ENCODE measurements around the gene ADA. TPM values are rescaled to one million over a fixed set of nuclear protein-coding genes. Genes with fewer than 3 reads are reported as not detected.

ADA gene
- total RNA-seq, 1 experiment from 2014 or later, result 5.1 TPM

- intact Hi-C loops (cut with micrococcal nuclease), result no loop called here
- Mint-ChIP-seq H3K9me3 (ENCODE audit: unreplicated experiment) (no peaks in the 10 kb centered on the region), H3K4me3 (ENCODE audit: unreplicated experiment) (no peak overlapping the region), H3K4me1 (ENCODE audit: insufficient read depth, unreplicated experiment) (peaks cover 8% of the 10 kb centered on the region), H3K27ac (ENCODE audit: low read depth, unreplicated experiment) (no peak overlapping the region), H3K27me3 (ENCODE audit: insufficient read depth, unreplicated experiment) (no peaks in the 10 kb centered on the region), H3K36me3 (ENCODE audit: insufficient read depth, unreplicated experiment) (no peaks in the 10 kb centered on the region)
- CTCF ChIA-PET, result interaction anchor here (0.6 to 1.8 kb wide), 5 partner anchors 17 to 201 kb away, joined by 3 to 9 read pairs (median 3); no protein-coding TSS in a partner anchor
- no peak for TF ChIP-seq CTCF (IDR thresholded peaks at IDR 0.05; ENCODE audit: unreplicated experiment)
- BruUV-seq (replicated peaks), result no TSS peak
- POLR2A ChIA-PET, result interaction anchor here (0.8 to 2.6 kb wide), 4 partner anchors 13 to 63 kb away, joined by 3 to 6 read pairs (median 3); partner anchors contain the start of gene ADA
- no peak for DNase-seq (ENCODE audit: unreplicated experiment)
Observed at GRCh38 chr20:44666066-44666465, 14.6 kb upstream of the ADA start.

GRCh38 chr20:44664131-44664530, 12.6 kb upstream of the ADA start:
- CTCF ChIA-PET, result interaction anchor here (1.0 to 1.8 kb wide), 4 partner anchors 19 to 203 kb away, joined by 3 to 8 read pairs (median 4); partner anchors contain the start of gene CCN5
- DNase-seq (ENCODE audit: unreplicated experiment), result no peak
- intact Hi-C loops (cut with micrococcal nuclease), result no loop called here
- no peak for TF ChIP-seq CTCF (IDR thresholded peaks at IDR 0.05; ENCODE audit: unreplicated experiment)
- peaks cover 6% of the 10 kb centered on the region for H3K36me3 Mint-ChIP-seq (ENCODE audit: insufficient read depth, unreplicated experiment)
- H3K4me3 Mint-ChIP-seq (ENCODE audit: unreplicated experiment), result no peak overlapping the region
- POLR2A ChIA-PET, result interaction anchor here (0.7 to 1.2 kb wide), 4 partner anchors 11 to 432 kb away, joined by 3 to 6 read pairs (median 4); partner anchors contain the start of gene TTPAL
- no peak overlapping the region for H3K27ac Mint-ChIP-seq (ENCODE audit: low read depth, unreplicated experiment)
- no peaks in the 10 kb centered on the region for H3K4me1 Mint-ChIP-seq (ENCODE audit: insufficient read depth, unreplicated experiment)
- H3K27me3 Mint-ChIP-seq (ENCODE audit: insufficient read depth, unreplicated experiment), result no peaks in the 10 kb centered on the region
- H3K9me3 Mint-ChIP-seq (ENCODE audit: unreplicated experiment), result no peaks in the 10 kb centered on the region
- no TSS peak for BruUV-seq (replicated peaks)

GRCh38 chr20:44662261-44662660, 10.8 kb upstream of the ADA start:
- Mint-ChIP-seq H3K4me3 (ENCODE audit: unreplicated experiment) (no peak overlapping the region), H3K27me3 (ENCODE audit: insufficient read depth, unreplicated experiment) (no peaks in the 10 kb centered on the region), H3K36me3 (ENCODE audit: insufficient read depth, unreplicated experiment) (peaks cover 6% of the 10 kb centered on the region), H3K9me3 (ENCODE audit: unreplicated experiment) (no peaks in the 10 kb centered on the region), H3K4me1 (ENCODE audit: insufficient read depth, unreplicated experiment) (no peaks in the 10 kb centered on the region), H3K27ac (ENCODE audit: low read depth, unreplicated experiment) (no peak overlapping the region)
- DNase-seq (ENCODE audit: unreplicated experiment), result no peak
- CTCF ChIA-PET, result interaction anchor here (0.6 to 1.0 kb wide), 4 partner anchors 12 to 444 kb away, joined by 3 read pairs; partner anchors contain the start of gene FITM2
- BruUV-seq (replicated peaks), result no TSS peak
- TF ChIP-seq CTCF (IDR thresholded peaks at IDR 0.05; ENCODE audit: unreplicated experiment), result no peak
- intact Hi-C loops (cut with micrococcal nuclease), result no loop called here
- POLR2A ChIA-PET, result no interaction called here

GRCh38 chr20:44660581-44660980, 9.1 kb upstream of the ADA start:
- H3K36me3 Mint-ChIP-seq (ENCODE audit: insufficient read depth, unreplicated experiment), result peaks cover 6% of the 10 kb centered on the region
- ChIA-PET CTCF (interaction anchor here (0.5 kb wide), 1 partner anchor 21 kb away, joined by 3 read pairs; no protein-coding TSS in a partner anchor), POLR2A (interaction anchor here (1.1 kb wide), 1 partner anchor 8 kb away, joined by 3 read pairs; no protein-coding TSS in a partner anchor)
- no TSS peak for BruUV-seq (replicated peaks)
- TF ChIP-seq CTCF (IDR thresholded peaks at IDR 0.05; ENCODE audit: unreplicated experiment), result no peak
- H3K9me3 Mint-ChIP-seq (ENCODE audit: unreplicated experiment), result no peaks in the 10 kb centered on the region
- intact Hi-C loops (cut with micrococcal nuclease), result no loop called here
- peak; percentile 17 for DNase-seq (ENCODE audit: unreplicated experiment)
- H3K4me1 Mint-ChIP-seq (ENCODE audit: insufficient read depth, unreplicated experiment), result no peaks in the 10 kb centered on the region
- H3K27me3 Mint-ChIP-seq (ENCODE audit: insufficient read depth, unreplicated experiment), result no peaks in the 10 kb centered on the region
- H3K27ac Mint-ChIP-seq (ENCODE audit: low read depth, unreplicated experiment), result no peak overlapping the region
- H3K4me3 Mint-ChIP-seq (ENCODE audit: unreplicated experiment), result no peak overlapping the region

All from MCF 10A (cell line).